Vagina (tissue), 2 donors: ENCODE results near the gene RPS4Y1.

ENCODE experiments used
- CTCF ChIP-seq, 3 experiments: fragments of 450-650 bp in 2 of 3; fragments of 200-600 bp in 1 of 3; sonication (generic) in 1 of 3; IDR thresholded peaks; one replicate each; pipeline ENCODE4 v1.5.1; 2017 to 2019; ENCODE audit warnings: antibody characterized with exemption in 3 of 3, mild to moderate bottlenecking in 2 of 3, moderate library complexity in 2 of 3
- POLR2A ChIP-seq, 2 donors: fragments of 450-650 bp; IDR thresholded peaks; one replicate each; pipeline ENCODE4 v1.6.1; 2017; ENCODE audit warnings: antibody characterized with exemption in 2 of 2, mild to moderate bottlenecking in 2 of 2, moderate library complexity in 2 of 2
- POLR2AphosphoS5 ChIP-seq, 2 donors: sonication (generic); formaldehyde crosslinking; IDR thresholded peaks; one replicate each; pipeline ENCODE4 v1.9.0; 2017; ENCODE audit warnings: antibody characterized with exemption in 2 of 2, mild to moderate bottlenecking in 2 of 2, low read depth in 1 of 2; ENCODE audit not compliant: insufficient read depth in 1 of 2

GRCh38 chrY:2887386-2887785, 46.0 kb downstream of the RPS4Y1 start:
- TF ChIP-seq POLR2A (IDR thresholded peaks at IDR 0.05) (no peak), CTCF (IDR thresholded peaks at IDR 0.05) (no peak), POLR2AphosphoS5 (IDR thresholded peaks at IDR 0.05; ENCODE audit: insufficient read depth in 1 of 2, low read depth in 1 of 2) (no peak)
